Measurements from ENCODE around the gene EIF4E3.

- no peak for TF ChIP-seq CTCF (IDR thresholded peaks at IDR 0.05)
- TF ChIP-seq USF1 (IDR thresholded peaks at IDR 0.05; ENCODE audit: borderline replicate concordance, low read depth): no peak
- no peak for TF ChIP-seq USF2 (IDR thresholded peaks at IDR 0.05; ENCODE audit: borderline replicate concordance, low read depth, low read length)
- TF ChIP-seq SMC3 (IDR thresholded peaks at IDR 0.05; ENCODE audit: low read depth, low read length): no peak
- TF ChIP-seq JUND (IDR thresholded peaks at IDR 0.05): no peak
- no peak for TF ChIP-seq RFX5 (IDR thresholded peaks at IDR 0.05; ENCODE audit: low read length)
- no peak for TF ChIP-seq RAD21 (IDR thresholded peaks at IDR 0.05; ENCODE audit: low read length)
- no peak for TF ChIP-seq MAX (IDR thresholded peaks at IDR 0.05; ENCODE audit: low read depth)
Measured at GRCh38 chr3:71709908-71710511, 15.2 kb downstream of the EIF4E3 start.

Data from SK-N-SH (cell line).